Endothelial cell of umbilical vein (primary cell): Measurements from ENCODE around the gene TLDC2. TPM values are rescaled to one million over a fixed set of nuclear protein-coding genes. Genes with fewer than 3 reads are reported as not detected.

Source experiments
- BruUV-seq: library from RNA; stranded (reverse); fragments of 400-500 nt; replicated peaks from 2 replicates; lab custom pipeline; 2021; lab: Mats Ljungman, UMichigan
- CTCF ChIA-PET: fragments of 300-600, 350-600 bp; sonication (Branson Sonifier 250); formaldehyde crosslinking; loops from one replicate; lab custom pipeline; 2021; ENCODE audit warnings: antibody characterized with exemption, inconsistent platforms; lab: Charles Lee
- POLR2A ChIA-PET: fragments of 300-600, 350-600 bp; sonication (Branson Sonifier 250); formaldehyde crosslinking; loops from one replicate; lab custom pipeline; 2021; ENCODE audit warnings: antibody characterized with exemption, inconsistent platforms; lab: Charles Lee
- DNase-seq: peaks from one replicate; pipeline ENCODE4 v3.0.0-alpha.2; 2011; ENCODE audit warnings: low read depth, low spot score
- FAIRE-seq: peaks from 2 replicates; lab custom pipeline; 2011; peaks lifted over from hg19 to GRCh38; lab: Jason Lieb, UNC
- H2AFZ ChIP-seq: 2 replicates; pipeline ENCODE4 v1.6.0; 2012; ENCODE audit warnings: low read depth, low read length, control low read depth, inconsistent platforms
- H3K27ac ChIP-seq: 2 replicates; pipeline ENCODE4 v1.5.1; 2011; ENCODE audit warnings: low read depth, mild to moderate bottlenecking, control low read depth, low read length, moderate library complexity; ENCODE audit not compliant: insufficient read depth
- H3K27me3 ChIP-seq, 2 experiments: 2 replicates each; pipeline versions ENCODE4 v1.6.0 to v1.6.1; 2011; ENCODE audit warnings: low read length in 2 of 2, mixed read lengths in 1 of 2; ENCODE audit not compliant: control insufficient read depth in 2 of 2, insufficient read depth in 2 of 2
- H3K36me3 ChIP-seq, 2 experiments: 2 replicates in 1 of 2; 3 replicates in 1 of 2; pipeline ENCODE4 v1.5.1; 2011; ENCODE audit warnings: low read length in 2 of 2, mild to moderate bottlenecking in 1 of 2, moderate library complexity in 1 of 2; ENCODE audit not compliant: control insufficient read depth in 2 of 2, insufficient read depth in 2 of 2; ENCODE audit errors: extremely low read depth in 1 of 2
- H3K4me1 ChIP-seq: 3 replicates; pipeline ENCODE4 v1.5.1; 2011; ENCODE audit warnings: mild to moderate bottlenecking, low read length; ENCODE audit not compliant: control insufficient read depth, insufficient read depth; ENCODE audit errors: extremely low read depth
- H3K4me2 ChIP-seq: 2 replicates; pipeline ENCODE4 v1.6.1; 2011; ENCODE audit warnings: low read length, control low read depth, mixed read lengths; ENCODE audit not compliant: insufficient read depth
- H3K4me3 ChIP-seq, 3 experiments: fragments of 200-600 bp in 1 of 3; sonication (generic), shearing (Covaris generic) in 1 of 3; replicated peaks in 1 of 3; 2 replicates each; pipeline ENCODE4 v1.5.1; 2011 to 2016; ENCODE audit warnings: control low read depth in 3 of 3, low read length in 3 of 3, mild to moderate bottlenecking in 2 of 3, inconsistent platforms in 1 of 3, low read depth in 1 of 3, moderate library complexity in 1 of 3; ENCODE audit not compliant: insufficient read depth in 1 of 3
- H3K79me2 ChIP-seq: 2 replicates; pipeline ENCODE4 v1.6.0; 2012; ENCODE audit warnings: low read length, inconsistent platforms; ENCODE audit not compliant: control insufficient read depth, insufficient read depth
- H3K9ac ChIP-seq: replicated peaks from 2 replicates; pipeline ENCODE3; 2011; ENCODE audit warnings: low read length, control low read depth; ENCODE audit not compliant: insufficient read depth; ENCODE audit errors: extremely low read depth
- H3K9me1 ChIP-seq: replicated peaks from 3 replicates; pipeline ENCODE4 v1.6.0; 2011; ENCODE audit warnings: mild to moderate bottlenecking, low read length; ENCODE audit not compliant: control insufficient read depth, insufficient read depth; ENCODE audit errors: extremely low read depth
- H3K9me3 ChIP-seq: replicated peaks from 2 replicates; pipeline ENCODE4 v1.5.1; 2012; ENCODE audit warnings: low read length, inconsistent platforms; ENCODE audit not compliant: control insufficient read depth, insufficient read depth
- H4K20me1 ChIP-seq: replicated peaks from 2 replicates; pipeline ENCODE3; 2011; ENCODE audit warnings: mild to moderate bottlenecking, low read length; ENCODE audit not compliant: control insufficient read depth, insufficient read depth; ENCODE audit errors: extremely low read depth
- EZH2 ChIP-seq: IDR thresholded peaks from 2 replicates; pipeline ENCODE4 v1.6.1; 2012; ENCODE audit warnings: borderline replicate concordance, low read depth, mild to moderate bottlenecking, moderate library complexity, low read length, inconsistent platforms; ENCODE audit not compliant: severe bottlenecking
- FOS ChIP-seq: IDR thresholded peaks from 2 replicates; pipeline ENCODE4 v1.6.1; 2011; ENCODE audit warnings: mild to moderate bottlenecking, low read length, moderate library complexity, borderline replicate concordance; ENCODE audit not compliant: insufficient read depth
- GATA2 ChIP-seq: IDR thresholded peaks from 2 replicates; pipeline ENCODE4 v1.7.0; 2011; ENCODE audit warnings: low read depth, mild to moderate bottlenecking, moderate library complexity, mixed read lengths, low read length; ENCODE audit not compliant: insufficient read length, insufficient read depth
- JUN ChIP-seq: IDR thresholded peaks from 2 replicates; pipeline ENCODE4 v1.6.1; 2011; ENCODE audit warnings: borderline replicate concordance, low read depth; ENCODE audit not compliant: insufficient read length, insufficient read depth
- MYC ChIP-seq: IDR thresholded peaks from one replicate; pipeline ENCODE4 v1.6.1; 2011; ENCODE audit warnings: mild to moderate bottlenecking, low read depth, low read length
- POLR2A ChIP-seq: IDR thresholded peaks from 2 replicates; pipeline ENCODE4 v1.6.1; 2012; ENCODE audit warnings: low read depth, mild to moderate bottlenecking, control low read depth, low read length
- POLR2AphosphoS5 ChIP-seq: IDR thresholded peaks from 2 replicates; pipeline ENCODE4 v1.6.1; 2012; ENCODE audit warnings: low read depth, mild to moderate bottlenecking, control low read depth, low read length, moderate library complexity; ENCODE audit not compliant: insufficient read depth
- dilution Hi-C: fragments of 300-500 bp; cut with MboI; formaldehyde crosslinking; loops from one replicate; pipeline ENCODE4 v1.15.0; 2019; ENCODE audit warnings: low sequenced_read_pairs; ENCODE audit not compliant: extremely low pct_ligation_motif_present
- intact Hi-C: fragments of 100-400 bp; cut with micrococcal nuclease; formaldehyde crosslinking; loops from one replicate; pipeline ENCODE4 v1.10.0; 2022
- polyA plus RNA-seq, 4 experiments: library from polyadenylated mRNA; depleted of rRNA in 3 of 4; stranded (reverse) in 3 of 4; unstranded in 1 of 4; fragments of >200 nt; gene quantifications; 2 replicates each; pipeline versions ENCODE4 v1.2.1 to v1.2.3, GENCODE V29; 2011 to 2012; ENCODE audit warnings: missing spikeins in 1 of 4
- total RNA-seq: library from RNA; stranded (reverse); gene quantifications from 2 replicates; pipeline ENCODE4 v1.2.3, GENCODE V29; 2021
- TF ChIP-seq, protein P1 (sequence below): IDR thresholded peaks from 2 replicates; pipeline ENCODE4 v1.6.1; 2011; ENCODE audit not compliant: insufficient read depth, insufficient read length
- TF ChIP-seq, protein P2 (sequence below), 2 donors: IDR thresholded peaks; 1 replicate in 1 of 2; 2 replicates in 1 of 2; pipeline ENCODE4 v1.5.1; 2011; ENCODE audit warnings: low read length in 2 of 2, mild to moderate bottlenecking in 2 of 2, moderate library complexity in 2 of 2, control low read depth in 1 of 2, inconsistent platforms in 1 of 2, low read depth in 1 of 2; ENCODE audit not compliant: insufficient read depth in 1 of 2; ENCODE audit errors: extremely low read depth in 1 of 2

The TLDC2 gene
- total and polyA plus RNA-seq, 2 donors (not counting 3 experiments of a cell fraction or from before 2014, with no cell fraction given), result not detected

DNA sequence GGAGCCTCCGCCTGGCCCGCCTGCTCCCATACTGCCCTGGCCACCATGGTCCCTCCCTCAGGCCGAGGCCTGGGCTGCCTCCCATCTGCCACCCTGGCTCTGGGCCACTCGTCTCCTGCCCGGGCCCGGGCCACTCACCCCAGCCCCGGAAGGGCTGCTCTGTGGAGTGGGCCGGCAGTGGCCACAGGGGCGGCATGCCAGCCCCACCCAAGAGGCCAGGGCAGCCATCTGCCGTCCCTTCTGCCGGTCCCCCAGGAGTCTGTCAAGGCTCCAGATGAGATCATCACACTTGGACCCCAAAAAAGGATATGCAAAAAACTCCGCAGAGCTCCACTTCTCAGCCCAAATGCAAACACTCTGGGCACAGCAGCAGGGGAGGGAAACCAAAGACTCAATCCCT lies 23.8 kb upstream of the TLDC2 start:
- Histone ChIP-seq H4K20me1 (no peaks in the 10 kb centered on the region), H3K9ac (no peak overlapping the region), H3K79me2 (peaks cover 85% of the 10 kb centered on the region), H3K4me1 (peaks cover 39% of the 10 kb centered on the region), H3K4me3 (no peak overlapping the region), H3K27ac (no peak overlapping the region), H2AFZ (no peak overlapping the region), H3K9me3 (no peaks in the 10 kb centered on the region), H3K9me1 (no peaks in the 10 kb centered on the region), H3K4me2 (no peak overlapping the region), H3K27me3 (no peaks in the 10 kb centered on the region), H3K36me3 (no peaks in the 10 kb centered on the region)
- CTCF ChIA-PET, result interaction anchor here (0.9 to 3.6 kb wide), 3 partner anchors 11 to 43 kb away, joined by 4 to 16 read pairs (median 7); a partner anchor contains a TSS
- dilution Hi-C loops (no loop called here), intact Hi-C loops (no loop called here)
- FAIRE-seq (no peak), DNase-seq (no peak)
- no peak for TF ChIP-seq JUN
- TF ChIP-seq MYC, result no peak
- no peak for TF ChIP-seq EZH2
- TF ChIP-seq, protein P1, sequence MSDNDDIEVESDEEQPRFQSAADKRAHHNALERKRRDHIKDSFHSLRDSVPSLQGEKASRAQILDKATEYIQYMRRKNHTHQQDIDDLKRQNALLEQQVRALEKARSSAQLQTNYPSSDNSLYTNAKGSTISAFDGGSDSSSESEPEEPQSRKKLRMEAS, result no peak
- TF ChIP-seq POLR2A, result no peak
- POLR2A ChIA-PET, result no interaction called here
- no TSS peak for BruUV-seq

DNA sequence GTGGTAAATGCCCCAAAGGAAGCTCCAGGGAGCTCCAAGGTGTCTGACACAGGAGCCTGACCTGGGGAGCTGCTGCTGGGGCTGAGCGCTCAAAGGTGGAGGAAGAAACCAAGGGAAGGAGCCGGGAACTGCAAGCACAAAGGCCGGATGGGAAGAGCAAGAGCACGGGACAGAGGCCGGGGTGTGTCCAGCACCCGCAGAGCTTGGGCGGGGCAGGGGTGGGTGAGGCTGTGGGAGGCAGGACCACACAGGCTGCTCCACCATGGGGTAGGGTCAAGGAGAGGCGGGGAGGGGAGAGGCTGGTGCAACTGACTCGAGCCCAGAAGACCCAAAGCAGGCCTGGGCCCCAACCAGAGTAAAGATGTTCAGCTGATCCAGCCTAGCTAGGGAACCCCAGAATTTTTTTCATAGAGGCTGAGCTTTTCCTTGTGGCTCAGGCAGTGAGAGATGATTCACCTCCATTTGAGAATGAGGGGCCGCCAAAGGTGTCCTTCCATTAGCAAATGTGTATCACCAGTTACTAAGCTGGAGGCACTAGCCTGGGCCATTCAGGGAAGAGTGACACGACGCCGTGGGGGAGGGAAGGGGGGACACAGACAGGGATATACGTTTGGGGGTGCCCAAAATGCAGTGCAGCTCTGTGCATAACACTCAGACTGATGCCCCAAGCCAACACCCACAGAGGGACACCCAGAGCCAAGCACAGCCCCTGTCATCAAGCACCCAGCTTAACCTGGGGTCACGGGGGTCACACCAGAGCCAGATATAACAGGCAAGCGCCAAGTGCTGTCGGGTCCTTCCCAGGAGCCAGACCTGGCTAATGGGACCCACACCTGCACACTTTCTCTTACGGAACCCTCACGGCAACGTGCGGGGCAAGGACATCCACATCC lies 21.3 kb upstream of the TLDC2 start:
- Histone ChIP-seq H3K4me1 (peaks cover 32% of the 10 kb centered on the region), H3K27me3 (no peaks in the 10 kb centered on the region), H3K79me2 (peaks cover 86% of the 10 kb centered on the region), H3K27ac (no peak overlapping the region), H3K4me2 (no peak overlapping the region), H2AFZ (no peak overlapping the region), H3K9me1 (no peaks in the 10 kb centered on the region), H3K4me3 (no peak overlapping the region), H3K9me3 (no peaks in the 10 kb centered on the region), H3K36me3 (no peaks in the 10 kb centered on the region), H3K9ac (no peak overlapping the region), H4K20me1 (no peaks in the 10 kb centered on the region)
- no peak for FAIRE-seq
- POLR2A ChIA-PET, result interaction anchor here (0.6 kb wide), 1 partner anchor 536 kb away, joined by 3 read pairs; no protein-coding TSS in a partner anchor
- no TSS peak for BruUV-seq
- TF ChIP-seq POLR2A (no peak), JUN (no peak), MYC (no peak), EZH2 (no peak), POLR2AphosphoS5 (no peak), GATA2 (no peak), FOS (no peak)
- TF ChIP-seq, protein P2, sequence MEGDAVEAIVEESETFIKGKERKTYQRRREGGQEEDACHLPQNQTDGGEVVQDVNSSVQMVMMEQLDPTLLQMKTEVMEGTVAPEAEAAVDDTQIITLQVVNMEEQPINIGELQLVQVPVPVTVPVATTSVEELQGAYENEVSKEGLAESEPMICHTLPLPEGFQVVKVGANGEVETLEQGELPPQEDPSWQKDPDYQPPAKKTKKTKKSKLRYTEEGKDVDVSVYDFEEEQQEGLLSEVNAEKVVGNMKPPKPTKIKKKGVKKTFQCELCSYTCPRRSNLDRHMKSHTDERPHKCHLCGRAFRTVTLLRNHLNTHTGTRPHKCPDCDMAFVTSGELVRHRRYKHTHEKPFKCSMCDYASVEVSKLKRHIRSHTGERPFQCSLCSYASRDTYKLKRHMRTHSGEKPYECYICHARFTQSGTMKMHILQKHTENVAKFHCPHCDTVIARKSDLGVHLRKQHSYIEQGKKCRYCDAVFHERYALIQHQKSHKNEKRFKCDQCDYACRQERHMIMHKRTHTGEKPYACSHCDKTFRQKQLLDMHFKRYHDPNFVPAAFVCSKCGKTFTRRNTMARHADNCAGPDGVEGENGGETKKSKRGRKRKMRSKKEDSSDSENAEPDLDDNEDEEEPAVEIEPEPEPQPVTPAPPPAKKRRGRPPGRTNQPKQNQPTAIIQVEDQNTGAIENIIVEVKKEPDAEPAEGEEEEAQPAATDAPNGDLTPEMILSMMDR (IDR thresholded peaks at IDR 0.05; ENCODE audit: extremely low read depth in 1 of 2, insufficient read depth in 1 of 2, low read depth in 1 of 2, low read length in 2 of 2), result no peak
- TF ChIP-seq, protein P1, result no peak
- DNase-seq, result no peak
- intact Hi-C loops (no loop called here), dilution Hi-C loops (no loop called here)
- CTCF ChIA-PET, result interaction anchor here (0.9 to 6.3 kb wide), 5 partner anchors 9 to 100 kb away, joined by 3 to 31 read pairs (median 5); a partner anchor contains a TSS
